Fibroblast of mammary gland (primary cell): Measurements from ENCODE around the gene GUCA2B.

Experiments
- DNase-seq: peaks from one replicate; pipeline ENCODE4 v3.0.0-alpha.2; 2010; ENCODE audit warnings: low read depth
- H3K4me3 ChIP-seq: 2 replicates; pipeline ENCODE4 v1.5.1; 2011; ENCODE audit warnings: low read depth, mild to moderate bottlenecking, low read length, moderate library complexity; ENCODE audit not compliant: control insufficient read depth
- CTCF ChIP-seq: conservative IDR thresholded peaks from 2 replicates; pipeline ENCODE4 v1.5.1; 2011; ENCODE audit warnings: low read depth, low read length, inconsistent platforms; ENCODE audit not compliant: control insufficient read depth, insufficient read depth

GUCA2B gene

GRCh38 chr1:42118125-42118524 lies 35.1 kb upstream of the GUCA2B start:
- no peak overlapping the region for H3K4me3 ChIP-seq
- DNase-seq: no peak
- TF ChIP-seq CTCF: no peak

- no peak overlapping the region for H3K4me3 ChIP-seq
- TF ChIP-seq CTCF: no peak
- DNase-seq: no peak
Observed at GRCh38 chr1:42122408-42122807, 30.8 kb upstream of the GUCA2B start.

GRCh38 chr1:42125552-42125951 lies 27.7 kb upstream of the GUCA2B start:
- no peak for TF ChIP-seq CTCF

GRCh38 chr1:42127767-42128166 lies 25.4 kb upstream of the GUCA2B start:
- no peak overlapping the region for H3K4me3 ChIP-seq
- no peak for DNase-seq
- TF ChIP-seq CTCF: no peak

More at GRCh38 chr1:42125552-42125951, 27.7 kb upstream of the GUCA2B start:
- no peak for DNase-seq
- H3K4me3 ChIP-seq: no peak overlapping the region

GRCh38 chr1:42128499-42128898 lies 24.7 kb upstream of the GUCA2B start:
- H3K4me3 ChIP-seq: no peak overlapping the region
- DNase-seq: no peak
- no peak for TF ChIP-seq CTCF

GRCh38 chr1:42128964-42129363 lies 24.2 kb upstream of the GUCA2B start:
- DNase-seq: no peak
- TF ChIP-seq CTCF: no peak
- no peak overlapping the region for H3K4me3 ChIP-seq

- no peak overlapping the region for H3K4me3 ChIP-seq
- no peak for DNase-seq
- no peak for TF ChIP-seq CTCF
Observed at GRCh38 chr1:42130061-42130660, 23.0 kb upstream of the GUCA2B start.
